Fibroblast of lung (primary cell): ENCODE results near the gene CFLAR.

Experiments
- EZH2 ChIP-seq: IDR thresholded peaks from 2 replicates; pipeline ENCODE4 v1.5.1; 2012; ENCODE audit warnings: low read length, control low read depth, mild to moderate bottlenecking; ENCODE audit errors: missing control alignments
- TF ChIP-seq, protein P1 (sequence below), 2 donors: IDR thresholded peaks in 1 of 2; conservative IDR thresholded peaks in 1 of 2; 1 replicate in 1 of 2; 2 replicates in 1 of 2; pipeline ENCODE4 v1.5.1; 2011 to 2012; ENCODE audit warnings: low read length in 2 of 2, control low read depth in 1 of 2, inconsistent platforms in 1 of 2, low read depth in 1 of 2, mild to moderate bottlenecking in 1 of 2

- TF ChIP-seq, protein P1, sequence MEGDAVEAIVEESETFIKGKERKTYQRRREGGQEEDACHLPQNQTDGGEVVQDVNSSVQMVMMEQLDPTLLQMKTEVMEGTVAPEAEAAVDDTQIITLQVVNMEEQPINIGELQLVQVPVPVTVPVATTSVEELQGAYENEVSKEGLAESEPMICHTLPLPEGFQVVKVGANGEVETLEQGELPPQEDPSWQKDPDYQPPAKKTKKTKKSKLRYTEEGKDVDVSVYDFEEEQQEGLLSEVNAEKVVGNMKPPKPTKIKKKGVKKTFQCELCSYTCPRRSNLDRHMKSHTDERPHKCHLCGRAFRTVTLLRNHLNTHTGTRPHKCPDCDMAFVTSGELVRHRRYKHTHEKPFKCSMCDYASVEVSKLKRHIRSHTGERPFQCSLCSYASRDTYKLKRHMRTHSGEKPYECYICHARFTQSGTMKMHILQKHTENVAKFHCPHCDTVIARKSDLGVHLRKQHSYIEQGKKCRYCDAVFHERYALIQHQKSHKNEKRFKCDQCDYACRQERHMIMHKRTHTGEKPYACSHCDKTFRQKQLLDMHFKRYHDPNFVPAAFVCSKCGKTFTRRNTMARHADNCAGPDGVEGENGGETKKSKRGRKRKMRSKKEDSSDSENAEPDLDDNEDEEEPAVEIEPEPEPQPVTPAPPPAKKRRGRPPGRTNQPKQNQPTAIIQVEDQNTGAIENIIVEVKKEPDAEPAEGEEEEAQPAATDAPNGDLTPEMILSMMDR (conservative IDR thresholded peaks at IDR 0.05 in 1 of 2, IDR thresholded peaks at IDR 0.05 in 1 of 2; ENCODE audit: low read depth in 1 of 2, low read length in 2 of 2): no peak
- TF ChIP-seq EZH2: no peak
Observed at GRCh38 chr2:201084863-201085262, 31.1 kb upstream of the CFLAR start.
